Mucosa of stomach (tissue), 1 donor: Measurements from ENCODE around the gene TTC21B.
A peak's percentile ranks its signal among the peaks of the same experiment; 100 is the strongest.
"Not testable (repeated sequence)": the region's sequence is repeated elsewhere in the genome, so short reads cannot be mapped to it uniquely, and the experiment has no call there.

Experiments
- H3K27me3 ChIP-seq: one replicate; pipeline ENCODE4 v1.7.0; 2013; ENCODE audit warnings: mild to moderate bottlenecking, low read length; ENCODE audit not compliant: control insufficient read depth, insufficient read depth
- H3K36me3 ChIP-seq: one replicate; pipeline ENCODE4 v1.7.0; 2013; ENCODE audit warnings: low read length; ENCODE audit not compliant: control insufficient read depth, insufficient read depth
- H3K4me1 ChIP-seq: one replicate; pipeline ENCODE4 v1.7.0; 2013; ENCODE audit warnings: mild to moderate bottlenecking, low read length; ENCODE audit not compliant: control insufficient read depth, insufficient read depth
- H3K4me3 ChIP-seq: one replicate; pipeline ENCODE4 v1.7.0; 2013; ENCODE audit warnings: low read length
- H3K9ac ChIP-seq: one replicate; pipeline ENCODE4 v1.7.0; 2013; ENCODE audit warnings: mild to moderate bottlenecking, low read length, moderate library complexity
- H3K9me3 ChIP-seq: one replicate; pipeline ENCODE4 v1.7.0; 2013; ENCODE audit warnings: mild to moderate bottlenecking, low read length, moderate library complexity; ENCODE audit not compliant: control insufficient read depth
- donor health status: Pancreatic carcinoma.

TTC21B gene

GRCh38 chr2:165876269-165876668, 77.3 kb downstream of the TTC21B start:
- H3K4me3 ChIP-seq, result no peak overlapping the region
- H3K4me1 ChIP-seq, result no peaks in the 10 kb centered on the region

GRCh38 chr2:165874445-165875039, 79.0 kb downstream of the TTC21B start:
- no peaks in the 10 kb centered on the region for H3K9me3 ChIP-seq
- no peaks in the 10 kb centered on the region for H3K36me3 ChIP-seq

More at GRCh38 chr2:165876269-165876668, 77.3 kb downstream of the TTC21B start:
- H3K9ac ChIP-seq, result no peak overlapping the region
- no peaks in the 10 kb centered on the region for H3K27me3 ChIP-seq
- no peaks in the 10 kb centered on the region for H3K36me3 ChIP-seq
- no peaks in the 10 kb centered on the region for H3K9me3 ChIP-seq

GRCh38 chr2:165872101-165872791, 81.3 kb downstream of the TTC21B start:
- H3K4me1 ChIP-seq, result no peaks in the 10 kb centered on the region
- no peaks in the 10 kb centered on the region for H3K9me3 ChIP-seq

More at GRCh38 chr2:165874445-165875039, 79.0 kb downstream of the TTC21B start:
- no peaks in the 10 kb centered on the region for H3K27me3 ChIP-seq
- peak overlapping the region; percentile 60 for H3K9ac ChIP-seq
- H3K4me1 ChIP-seq, result no peaks in the 10 kb centered on the region
- no peak overlapping the region for H3K4me3 ChIP-seq

GRCh38 chr2:165871025-165871424, 82.6 kb downstream of the TTC21B start:
- no peaks in the 10 kb centered on the region for H3K9me3 ChIP-seq
- no peak overlapping the region for H3K4me3 ChIP-seq
- H3K36me3 ChIP-seq, result no peaks in the 10 kb centered on the region

More at GRCh38 chr2:165872101-165872791, 81.3 kb downstream of the TTC21B start:
- Histone ChIP-seq H3K36me3 (no peaks in the 10 kb centered on the region), H3K4me3 (no peak overlapping the region), H3K9ac (no peak overlapping the region), H3K27me3 (no peaks in the 10 kb centered on the region)

GRCh38 chr2:165870346-165870745, 83.2 kb downstream of the TTC21B start:
- H3K4me1 ChIP-seq, result no peaks in the 10 kb centered on the region

More at GRCh38 chr2:165871025-165871424, 82.6 kb downstream of the TTC21B start:
- Histone ChIP-seq H3K27me3 (no peaks in the 10 kb centered on the region), H3K9ac (no peak overlapping the region), H3K4me1 (no peaks in the 10 kb centered on the region)

GRCh38 chr2:165868211-165868610, 85.4 kb downstream of the TTC21B start:
- Histone ChIP-seq H3K4me3 (no peak overlapping the region), H3K4me1 (no peaks in the 10 kb centered on the region), H3K9ac (no peak overlapping the region), H3K27me3 (no peaks in the 10 kb centered on the region), H3K9me3 (no peaks in the 10 kb centered on the region), H3K36me3 (no peaks in the 10 kb centered on the region)

More at GRCh38 chr2:165870346-165870745, 83.2 kb downstream of the TTC21B start:
- Histone ChIP-seq H3K9ac (no peak overlapping the region), H3K9me3 (no peaks in the 10 kb centered on the region), H3K36me3 (no peaks in the 10 kb centered on the region), H3K27me3 (no peaks in the 10 kb centered on the region), H3K4me3 (no peak overlapping the region)

GRCh38 chr2:165864296-165864695, 89.3 kb downstream of the TTC21B start:
- Histone ChIP-seq H3K4me3 (no peak overlapping the region), H3K27me3 (no peaks in the 10 kb centered on the region), H3K9me3 (no peaks in the 10 kb centered on the region), H3K4me1 (no peaks in the 10 kb centered on the region), H3K9ac (no peak overlapping the region), H3K36me3 (no peaks in the 10 kb centered on the region)

GRCh38 chr2:165863810-165864261, 89.7 kb downstream of the TTC21B start:
- H3K27me3 ChIP-seq, result no peaks in the 10 kb centered on the region
- no peak overlapping the region for H3K4me3 ChIP-seq
- no peaks in the 10 kb centered on the region for H3K9me3 ChIP-seq
- no peaks in the 10 kb centered on the region for H3K4me1 ChIP-seq
- H3K9ac ChIP-seq, result no peak overlapping the region
- no peaks in the 10 kb centered on the region for H3K36me3 ChIP-seq

GRCh38 chr2:165861083-165861482, 92.5 kb downstream of the TTC21B start:
- H3K9me3 ChIP-seq, H3K27me3 ChIP-seq, H3K9ac ChIP-seq: not testable (repeated sequence)

GRCh38 chr2:165859723-165860122, 93.9 kb downstream of the TTC21B start:
- H3K9me3 ChIP-seq, H3K4me3 ChIP-seq, H3K27me3 ChIP-seq, H3K4me1 ChIP-seq, H3K9ac ChIP-seq, H3K36me3 ChIP-seq: not testable (repeated sequence)

More at GRCh38 chr2:165861083-165861482, 92.5 kb downstream of the TTC21B start:
- not testable (repeated sequence) for H3K36me3 ChIP-seq, H3K4me1 ChIP-seq, H3K4me3 ChIP-seq

- Histone ChIP-seq H3K9me3 (no peaks in the 10 kb centered on the region), H3K4me3 (no peak overlapping the region), H3K4me1 (no peaks in the 10 kb centered on the region), H3K36me3 (no peaks in the 10 kb centered on the region), H3K9ac (no peak overlapping the region), H3K27me3 (no peaks in the 10 kb centered on the region)
Observed at GRCh38 chr2:165857876-165858275, 95.7 kb downstream of the TTC21B start.

- H3K4me3 ChIP-seq, result no peak overlapping the region
- no peak overlapping the region for H3K9ac ChIP-seq
- no peaks in the 10 kb centered on the region for H3K9me3 ChIP-seq
- no peaks in the 10 kb centered on the region for H3K27me3 ChIP-seq
- no peaks in the 10 kb centered on the region for H3K36me3 ChIP-seq
- H3K4me1 ChIP-seq, result no peaks in the 10 kb centered on the region
Observed at GRCh38 chr2:165852394-165852793, 101.2 kb downstream of the TTC21B start.
